ENCODE measurements around the gene MISP3. TPM values are rescaled to one million over a fixed set of nuclear protein-coding genes. Genes with fewer than 3 reads are reported as not detected.

Gene MISP3
- total RNA-seq, 1 experiment from 2014 or later, result 3.2 TPM

- TF ChIP-seq ATF2 (CRISPR knock-in tag; IDR thresholded peaks at IDR 0.05; ENCODE audit: borderline replicate concordance, low read depth), result no peak
- TF ChIP-seq, protein P1, sequence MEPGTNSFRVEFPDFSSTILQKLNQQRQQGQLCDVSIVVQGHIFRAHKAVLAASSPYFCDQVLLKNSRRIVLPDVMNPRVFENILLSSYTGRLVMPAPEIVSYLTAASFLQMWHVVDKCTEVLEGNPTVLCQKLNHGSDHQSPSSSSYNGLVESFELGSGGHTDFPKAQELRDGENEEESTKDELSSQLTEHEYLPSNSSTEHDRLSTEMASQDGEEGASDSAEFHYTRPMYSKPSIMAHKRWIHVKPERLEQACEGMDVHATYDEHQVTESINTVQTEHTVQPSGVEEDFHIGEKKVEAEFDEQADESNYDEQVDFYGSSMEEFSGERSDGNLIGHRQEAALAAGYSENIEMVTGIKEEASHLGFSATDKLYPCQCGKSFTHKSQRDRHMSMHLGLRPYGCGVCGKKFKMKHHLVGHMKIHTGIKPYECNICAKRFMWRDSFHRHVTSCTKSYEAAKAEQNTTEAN (CRISPR knock-in tag; IDR thresholded peaks at IDR 0.05), result no peak
- no peak for TF ChIP-seq GABPB1 (CRISPR knock-in tag; IDR thresholded peaks at IDR 0.05)
- TF ChIP-seq GTF2I (CRISPR knock-in tag; conservative IDR thresholded peaks at IDR 0.05), result no peak
- TF ChIP-seq AR (CRISPR knock-in tag; IDR thresholded peaks at IDR 0.05), result no peak
- TF ChIP-seq MYBL2 (CRISPR knock-in tag; IDR thresholded peaks at IDR 0.05), result no peak
Observed at GRCh38 chr19:14115756-14116155, 43.2 kb downstream of the MISP3 start (continued).

DNA sequence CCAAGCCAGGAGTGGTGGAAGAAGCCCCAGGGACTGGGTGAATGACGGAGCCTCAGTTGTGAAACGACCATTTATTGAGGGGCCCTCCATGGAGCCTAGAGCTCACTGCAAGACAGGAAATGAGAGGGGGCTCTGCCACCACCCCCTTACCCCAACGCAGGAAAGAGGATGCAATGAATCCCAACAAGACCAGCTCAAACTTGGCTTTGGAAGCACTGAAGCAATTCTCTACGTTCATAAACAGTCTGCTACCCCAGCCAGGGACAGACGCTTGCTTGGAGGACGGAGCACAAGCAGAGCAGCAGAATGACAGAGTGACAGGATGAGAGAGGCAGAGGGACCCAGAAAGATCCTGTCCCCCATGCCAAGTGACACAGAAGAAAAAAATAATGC is 43.9 kb downstream of the MISP3 start:
- 0 out of 2 replicates have a peak, but pooled peaks cover 7% of the 10 kb centered on the region for H3K27me3 Mint-ChIP-seq (ENCODE audit: low read depth)
- CTCF ChIA-PET, result interaction anchor here (1.1 to 3.7 kb wide), 5 partner anchors 20 to 254 kb away, joined by 3 to 19 read pairs (median 4); partner anchors contain the start of genes ASF1B and C19orf67
- ATAC-seq (no peak), DNase-seq (ENCODE audit: low spot score) (no peak)
- TF ChIP-seq, protein P2, sequence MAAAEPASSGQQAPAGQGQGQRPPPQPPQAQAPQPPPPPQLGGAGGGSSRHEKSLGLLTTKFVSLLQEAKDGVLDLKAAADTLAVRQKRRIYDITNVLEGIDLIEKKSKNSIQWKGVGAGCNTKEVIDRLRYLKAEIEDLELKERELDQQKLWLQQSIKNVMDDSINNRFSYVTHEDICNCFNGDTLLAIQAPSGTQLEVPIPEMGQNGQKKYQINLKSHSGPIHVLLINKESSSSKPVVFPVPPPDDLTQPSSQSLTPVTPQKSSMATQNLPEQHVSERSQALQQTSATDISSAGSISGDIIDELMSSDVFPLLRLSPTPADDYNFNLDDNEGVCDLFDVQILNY (CRISPR knock-in tag; IDR thresholded peaks at IDR 0.05), result no peak
- TF ChIP-seq NR2C2 (CRISPR knock-in tag; IDR thresholded peaks at IDR 0.05), result no peak
- no peak for TF ChIP-seq ATF1 (CRISPR knock-in tag; IDR thresholded peaks at IDR 0.05)
- TF ChIP-seq FOXJ3 (CRISPR knock-in tag; IDR thresholded peaks at IDR 0.05; ENCODE audit: borderline replicate concordance), result no peak
- TF ChIP-seq ZNF671 (CRISPR knock-in tag; IDR thresholded peaks at IDR 0.05), result no peak
- TF ChIP-seq GTF2I (CRISPR knock-in tag; conservative IDR thresholded peaks at IDR 0.05), result no peak
- TF ChIP-seq ZSCAN18 (CRISPR knock-in tag; IDR thresholded peaks at IDR 0.05), result no peak
- no peak for TF ChIP-seq SOX15 (CRISPR knock-in tag; IDR thresholded peaks at IDR 0.05)
- no peak for TF ChIP-seq IRF2 (CRISPR knock-in tag; IDR thresholded peaks at IDR 0.05; ENCODE audit: borderline replicate concordance, low read depth)
- TF ChIP-seq, protein P3, sequence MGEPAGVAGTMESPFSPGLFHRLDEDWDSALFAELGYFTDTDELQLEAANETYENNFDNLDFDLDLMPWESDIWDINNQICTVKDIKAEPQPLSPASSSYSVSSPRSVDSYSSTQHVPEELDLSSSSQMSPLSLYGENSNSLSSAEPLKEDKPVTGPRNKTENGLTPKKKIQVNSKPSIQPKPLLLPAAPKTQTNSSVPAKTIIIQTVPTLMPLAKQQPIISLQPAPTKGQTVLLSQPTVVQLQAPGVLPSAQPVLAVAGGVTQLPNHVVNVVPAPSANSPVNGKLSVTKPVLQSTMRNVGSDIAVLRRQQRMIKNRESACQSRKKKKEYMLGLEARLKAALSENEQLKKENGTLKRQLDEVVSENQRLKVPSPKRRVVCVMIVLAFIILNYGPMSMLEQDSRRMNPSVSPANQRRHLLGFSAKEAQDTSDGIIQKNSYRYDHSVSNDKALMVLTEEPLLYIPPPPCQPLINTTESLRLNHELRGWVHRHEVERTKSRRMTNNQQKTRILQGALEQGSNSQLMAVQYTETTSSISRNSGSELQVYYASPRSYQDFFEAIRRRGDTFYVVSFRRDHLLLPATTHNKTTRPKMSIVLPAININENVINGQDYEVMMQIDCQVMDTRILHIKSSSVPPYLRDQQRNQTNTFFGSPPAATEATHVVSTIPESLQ (CRISPR knock-in tag; IDR thresholded peaks at IDR 0.05), result no peak
- no peak for TF ChIP-seq CDX4 (CRISPR knock-in tag; IDR thresholded peaks at IDR 0.05; ENCODE audit: borderline replicate concordance)
- TF ChIP-seq GRHL2 (CRISPR knock-in tag; IDR thresholded peaks at IDR 0.05; ENCODE audit: insufficient replicate concordance, severe bottlenecking), result no peak
- TF ChIP-seq STAT6 (CRISPR knock-in tag; conservative IDR thresholded peaks at IDR 0.05; ENCODE audit: low read depth), result no peak
- TF ChIP-seq ATF2 (CRISPR knock-in tag; IDR thresholded peaks at IDR 0.05; ENCODE audit: borderline replicate concordance, low read depth), result no peak
- TF ChIP-seq NR3C1 (CRISPR knock-in tag; conservative IDR thresholded peaks at IDR 0.05; ENCODE audit: low read depth), result no peak
- no peak for TF ChIP-seq FOXP1 (CRISPR knock-in tag; IDR thresholded peaks at IDR 0.05; ENCODE audit: borderline replicate concordance)
- no peak for TF ChIP-seq NFYB (CRISPR knock-in tag; conservative IDR thresholded peaks at IDR 0.05; ENCODE audit: low read depth)
- no peak overlapping the region for H3K27ac Mint-ChIP-seq
- H3K9me3 Mint-ChIP-seq, result no peaks in the 10 kb centered on the region
- no peaks in the 10 kb centered on the region for H3K36me3 Mint-ChIP-seq
- peak overlapping the region; percentile 86 for H3K4me3 Mint-ChIP-seq
- POLR2A ChIA-PET, result no interaction called here
- peaks cover 41% of the 10 kb centered on the region for H3K4me1 Mint-ChIP-seq
